SK-N-SH (cell line): Measurements from ENCODE around the gene PTAFR. TPM values are rescaled to one million over a fixed set of nuclear protein-coding genes. Genes with fewer than 3 reads are reported as not detected.

ENCODE experiments used
- CTCF ChIA-PET: fragments of 300-600, 350-600 bp; formaldehyde crosslinking; extraction: SDS; loops from one replicate; lab custom pipeline; 2021; lab: Yijun Ruan, JAX
- POLR2A ChIA-PET: fragments of 350-600 bp; sonication (Branson Sonifier 250); formaldehyde crosslinking; extraction: SDS; loops from one replicate; lab custom pipeline; 2020; ENCODE audit warnings: antibody characterized with exemption, inconsistent platforms; lab: Yijun Ruan, JAX
- DNase-seq: peaks from one replicate; pipeline ENCODE4 v3.0.0; 2012
- H2AFZ ChIP-seq: fragments of 200-600 bp; sonication (generic); 2 replicates; pipeline ENCODE4 v1.8.1; 2016; ENCODE audit warnings: antibody characterized with exemption, mild to moderate bottlenecking, low read depth
- H3F3A ChIP-seq: fragments of 200-600 bp; sonication (generic); replicated peaks from 2 replicates; pipeline ENCODE3; 2016; ENCODE audit warnings: antibody characterized with exemption, mild to moderate bottlenecking; ENCODE audit not compliant: insufficient read depth
- H3K27ac ChIP-seq, 2 experiments: fragments of 200-500 bp in 1 of 2; fragments of 200-600 bp in 1 of 2; sonication (Bioruptor generic) in 1 of 2; sonication (generic), shearing (Covaris generic) in 1 of 2; 2 replicates each; pipeline versions ENCODE4 v1.5.1 to v1.6.1; 2014 to 2016; ENCODE audit warnings: low read depth in 2 of 2, inconsistent platforms in 1 of 2, low read length in 1 of 2, mild to moderate bottlenecking in 1 of 2, mixed read lengths in 1 of 2
- H3K27me3 ChIP-seq: fragments of 200-600 bp; sonication (generic), shearing (Covaris generic); 2 replicates; pipeline ENCODE4 v1.6.1; 2016; ENCODE audit warnings: mixed run types; ENCODE audit not compliant: insufficient read depth
- H3K36me3 ChIP-seq, 2 experiments: fragments of 200-500 bp in 1 of 2; fragments of 200-600 bp in 1 of 2; sonication (Bioruptor generic) in 1 of 2; sonication (generic) in 1 of 2; replicated peaks in 1 of 2; 2 replicates each; pipeline versions ENCODE3 to v1.5.1; 2014 to 2016; ENCODE audit warnings: low read length in 1 of 2, mild to moderate bottlenecking in 1 of 2; ENCODE audit not compliant: insufficient read depth in 2 of 2, control insufficient read depth in 1 of 2
- H3K4me1 ChIP-seq, 2 experiments: fragments of 200-500 bp in 1 of 2; fragments of 200-600 bp in 1 of 2; sonication (Bioruptor generic) in 1 of 2; sonication (generic), shearing (Covaris generic) in 1 of 2; 2 replicates each; pipeline versions ENCODE4 v1.5.1 to v1.6.1; 2014 to 2016; ENCODE audit warnings: low read depth in 1 of 2, low read length in 1 of 2, mixed run types in 1 of 2; ENCODE audit not compliant: insufficient read depth in 2 of 2, control insufficient read depth in 1 of 2
- H3K4me2 ChIP-seq: fragments of 200-600 bp; sonication (generic), shearing (Covaris generic); 2 replicates; pipeline ENCODE4 v1.6.1; 2017; ENCODE audit warnings: mixed run types
- H3K4me3 ChIP-seq, 2 experiments: fragments of 200-500 bp in 1 of 2; fragments of 200-600 bp in 1 of 2; sonication (Bioruptor generic) in 1 of 2; sonication (generic), shearing (Covaris generic) in 1 of 2; 2 replicates each; pipeline versions ENCODE4 v1.5.1 to v1.8.1; 2014 to 2016; ENCODE audit warnings: low read depth in 2 of 2, inconsistent platforms in 1 of 2, low read length in 1 of 2, mild to moderate bottlenecking in 1 of 2, mixed read lengths in 1 of 2, moderate library complexity in 1 of 2
- H3K79me2 ChIP-seq: fragments of 200-600 bp; sonication (generic); 2 replicates; pipeline ENCODE4 v1.8.1; 2017; ENCODE audit warnings: mild to moderate bottlenecking; ENCODE audit not compliant: insufficient read depth
- H3K9ac ChIP-seq: fragments of 200-600 bp; sonication (generic); 2 replicates; pipeline ENCODE4 v1.6.1; 2017; ENCODE audit warnings: mixed run types
- H3K9me2 ChIP-seq: fragments of 200-600 bp; sonication (generic); 2 replicates; pipeline ENCODE4 v1.6.1; 2017; ENCODE audit warnings: mixed run types
- H3K9me3 ChIP-seq: fragments of 200-600 bp; sonication (generic); 2 replicates; pipeline ENCODE4 v1.6.1; 2017; ENCODE audit warnings: mixed run types, mild to moderate bottlenecking, moderate library complexity
- H4K20me1 ChIP-seq: fragments of 200-600 bp; sonication (generic); 2 replicates; pipeline ENCODE4 v1.6.1; 2017; ENCODE audit warnings: mild to moderate bottlenecking, mixed run types; ENCODE audit not compliant: insufficient read depth
- EZH2phosphoT487 ChIP-seq: fragments of 200-600 bp; sonication (generic); IDR thresholded peaks from 2 replicates; pipeline ENCODE4 v1.6.1; 2017; ENCODE audit warnings: low read depth, mixed run types, mild to moderate bottlenecking, antibody characterized with exemption, moderate library complexity, borderline replicate concordance
- FOSL2 ChIP-seq: IDR thresholded peaks from 2 replicates; pipeline ENCODE4 v1.4.0; 2012; ENCODE audit warnings: low read depth, mild to moderate bottlenecking, moderate library complexity, borderline replicate concordance
- FOXM1 ChIP-seq: IDR thresholded peaks from 2 replicates; pipeline ENCODE4 v1.4.0; 2012; ENCODE audit warnings: low read depth, mild to moderate bottlenecking
- GABPA ChIP-seq: IDR thresholded peaks from 2 replicates; pipeline ENCODE4 v1.4.0; 2012; ENCODE audit warnings: low read depth, mild to moderate bottlenecking
- MEF2A ChIP-seq: IDR thresholded peaks from 2 replicates; pipeline ENCODE4 v1.4.0; 2012; ENCODE audit warnings: low read depth, borderline replicate concordance
- MXI1 ChIP-seq: IDR thresholded peaks from 2 replicates; pipeline ENCODE4 v1.6.1; 2012; ENCODE audit warnings: mild to moderate bottlenecking, low read depth, low read length, improper control_type of control experiment
- PBX3 ChIP-seq: IDR thresholded peaks from 2 replicates; pipeline ENCODE4; 2012
- RCOR1 ChIP-seq: fragments of 150-350 bp; IDR thresholded peaks from 2 replicates; pipeline ENCODE4 v1.6.1; 2017; ENCODE audit warnings: antibody characterized with exemption, low read length
- RFX5 ChIP-seq: IDR thresholded peaks from 2 replicates; pipeline ENCODE4 v1.6.1; 2012; ENCODE audit warnings: mild to moderate bottlenecking, improper control_type of control experiment, low read length
- TCF12 ChIP-seq: IDR thresholded peaks from 2 replicates; pipeline ENCODE4 v1.4.0; 2012
- TEAD4 ChIP-seq: IDR thresholded peaks from 2 replicates; pipeline ENCODE4 v1.4.0; 2012; ENCODE audit warnings: mild to moderate bottlenecking, borderline replicate concordance; ENCODE audit not compliant: insufficient read depth
- YY1 ChIP-seq: IDR thresholded peaks from 2 replicates; pipeline ENCODE4 v1.4.0; 2012; ENCODE audit warnings: low read depth, mild to moderate bottlenecking
- WGBS: methylation state at CpG from one replicate; pipeline ENCODE4 v1.1.6; 2017; ENCODE audit warnings: low lambda C conversion rate; 5-methylcytosine and 5-hydroxymethylcytosine counted together
- polyA plus RNA-seq, 3 experiments: library from polyadenylated mRNA; depleted of rRNA; stranded (reverse); fragments of >200 nt; gene quantifications; 2 replicates each; pipeline ENCODE4 v1.2.3, GENCODE V29; 2012
- TF ChIP-seq, protein P1 (sequence below): IDR thresholded peaks from 2 replicates; pipeline ENCODE4 v1.4.0; 2012; ENCODE audit warnings: low read depth, borderline replicate concordance
- TF ChIP-seq, protein P2 (sequence below): fragments of 150-350 bp; IDR thresholded peaks from 2 replicates; pipeline ENCODE4 v1.6.1; 2016; ENCODE audit warnings: mild to moderate bottlenecking, low read depth, low read length
- TF ChIP-seq, protein P3 (sequence below): IDR thresholded peaks from 2 replicates; pipeline ENCODE4 v1.6.1; 2012; ENCODE audit warnings: mild to moderate bottlenecking, low read depth, low read length, moderate library complexity

The PTAFR gene
- polyA plus RNA-seq, 1 of the 3 experiments (the other 2 are of a cell fraction), result 0.05 TPM

- no peak for TF ChIP-seq TEAD4
- TF ChIP-seq MEF2A, result no peak
- TF ChIP-seq MXI1, result no peak
- no peak for TF ChIP-seq RFX5
- TF ChIP-seq, protein P1, sequence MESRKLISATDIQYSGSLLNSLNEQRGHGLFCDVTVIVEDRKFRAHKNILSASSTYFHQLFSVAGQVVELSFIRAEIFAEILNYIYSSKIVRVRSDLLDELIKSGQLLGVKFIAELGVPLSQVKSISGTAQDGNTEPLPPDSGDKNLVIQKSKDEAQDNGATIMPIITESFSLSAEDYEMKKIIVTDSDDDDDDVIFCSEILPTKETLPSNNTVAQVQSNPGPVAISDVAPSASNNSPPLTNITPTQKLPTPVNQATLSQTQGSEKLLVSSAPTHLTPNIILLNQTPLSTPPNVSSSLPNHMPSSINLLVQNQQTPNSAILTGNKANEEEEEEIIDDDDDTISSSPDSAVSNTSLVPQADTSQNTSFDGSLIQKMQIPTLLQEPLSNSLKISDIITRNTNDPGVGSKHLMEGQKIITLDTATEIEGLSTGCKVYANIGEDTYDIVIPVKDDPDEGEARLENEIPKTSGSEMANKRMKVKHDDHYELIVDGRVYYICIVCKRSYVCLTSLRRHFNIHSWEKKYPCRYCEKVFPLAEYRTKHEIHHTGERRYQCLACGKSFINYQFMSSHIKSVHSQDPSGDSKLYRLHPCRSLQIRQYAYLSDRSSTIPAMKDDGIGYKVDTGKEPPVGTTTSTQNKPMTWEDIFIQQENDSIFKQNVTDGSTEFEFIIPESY, result no peak
- TF ChIP-seq TCF12, result no peak
- no peak for TF ChIP-seq PBX3
- TF ChIP-seq RCOR1, result no peak
- TF ChIP-seq, protein P2, sequence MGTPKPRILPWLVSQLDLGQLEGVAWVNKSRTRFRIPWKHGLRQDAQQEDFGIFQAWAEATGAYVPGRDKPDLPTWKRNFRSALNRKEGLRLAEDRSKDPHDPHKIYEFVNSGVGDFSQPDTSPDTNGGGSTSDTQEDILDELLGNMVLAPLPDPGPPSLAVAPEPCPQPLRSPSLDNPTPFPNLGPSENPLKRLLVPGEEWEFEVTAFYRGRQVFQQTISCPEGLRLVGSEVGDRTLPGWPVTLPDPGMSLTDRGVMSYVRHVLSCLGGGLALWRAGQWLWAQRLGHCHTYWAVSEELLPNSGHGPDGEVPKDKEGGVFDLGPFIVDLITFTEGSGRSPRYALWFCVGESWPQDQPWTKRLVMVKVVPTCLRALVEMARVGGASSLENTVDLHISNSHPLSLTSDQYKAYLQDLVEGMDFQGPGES, result no peak
- TF ChIP-seq, protein P3, sequence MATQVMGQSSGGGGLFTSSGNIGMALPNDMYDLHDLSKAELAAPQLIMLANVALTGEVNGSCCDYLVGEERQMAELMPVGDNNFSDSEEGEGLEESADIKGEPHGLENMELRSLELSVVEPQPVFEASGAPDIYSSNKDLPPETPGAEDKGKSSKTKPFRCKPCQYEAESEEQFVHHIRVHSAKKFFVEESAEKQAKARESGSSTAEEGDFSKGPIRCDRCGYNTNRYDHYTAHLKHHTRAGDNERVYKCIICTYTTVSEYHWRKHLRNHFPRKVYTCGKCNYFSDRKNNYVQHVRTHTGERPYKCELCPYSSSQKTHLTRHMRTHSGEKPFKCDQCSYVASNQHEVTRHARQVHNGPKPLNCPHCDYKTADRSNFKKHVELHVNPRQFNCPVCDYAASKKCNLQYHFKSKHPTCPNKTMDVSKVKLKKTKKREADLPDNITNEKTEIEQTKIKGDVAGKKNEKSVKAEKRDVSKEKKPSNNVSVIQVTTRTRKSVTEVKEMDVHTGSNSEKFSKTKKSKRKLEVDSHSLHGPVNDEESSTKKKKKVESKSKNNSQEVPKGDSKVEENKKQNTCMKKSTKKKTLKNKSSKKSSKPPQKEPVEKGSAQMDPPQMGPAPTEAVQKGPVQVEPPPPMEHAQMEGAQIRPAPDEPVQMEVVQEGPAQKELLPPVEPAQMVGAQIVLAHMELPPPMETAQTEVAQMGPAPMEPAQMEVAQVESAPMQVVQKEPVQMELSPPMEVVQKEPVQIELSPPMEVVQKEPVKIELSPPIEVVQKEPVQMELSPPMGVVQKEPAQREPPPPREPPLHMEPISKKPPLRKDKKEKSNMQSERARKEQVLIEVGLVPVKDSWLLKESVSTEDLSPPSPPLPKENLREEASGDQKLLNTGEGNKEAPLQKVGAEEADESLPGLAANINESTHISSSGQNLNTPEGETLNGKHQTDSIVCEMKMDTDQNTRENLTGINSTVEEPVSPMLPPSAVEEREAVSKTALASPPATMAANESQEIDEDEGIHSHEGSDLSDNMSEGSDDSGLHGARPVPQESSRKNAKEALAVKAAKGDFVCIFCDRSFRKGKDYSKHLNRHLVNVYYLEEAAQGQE, result no peak
- no peak for TF ChIP-seq EZH2phosphoT487
- TF ChIP-seq GABPA, result no peak
- TF ChIP-seq YY1, result no peak
- no peak for TF ChIP-seq FOXM1
- no peak for TF ChIP-seq FOSL2
- TF ChIP-seq, all 33 proteins: peak for 0
- H3K9me2 ChIP-seq, result no peaks in the 10 kb centered on the region
- no peak overlapping the region for H3K4me3 ChIP-seq
- H3K4me1 ChIP-seq, result no peaks in the 10 kb centered on the region; a peak in 1 of 4 replicates
- H3K27ac ChIP-seq, result no peak overlapping the region
- no peak overlapping the region for H3K9ac ChIP-seq
- no peaks in the 10 kb centered on the region for H3K27me3 ChIP-seq
- no peak for DNase-seq
- WGBS, result 45% methylated on average over 4 of the region's 4 CpGs
- no peaks in the 10 kb centered on the region for H3K79me2 ChIP-seq
- CTCF ChIA-PET, result interaction anchor here (1.2 kb wide), 1 partner anchor 76 kb away, joined by 3 read pairs; the partner anchor contains the start of gene EYA3
- H3F3A ChIP-seq, result no peaks in the 10 kb centered on the region
- H3K9me3 ChIP-seq, result no peaks in the 10 kb centered on the region
- no peaks in the 10 kb centered on the region for H3K36me3 ChIP-seq
- no peaks in the 10 kb centered on the region for H4K20me1 ChIP-seq
- no peak overlapping the region for H2AFZ ChIP-seq
- POLR2A ChIA-PET, result no interaction called here
- H3K4me2 ChIP-seq, result no peak overlapping the region
These were observed 12.9 kb downstream of the PTAFR start for GRCh38 chr1:28163496-28164161.
